HG02798 (cell line): ENCODE results near the gene MRPS33.
"Not testable (repeated sequence)": the region's sequence is repeated elsewhere in the genome, so short reads cannot be mapped to it uniquely, and the experiment has no call there.

ENCODE experiments used
- ATAC-seq: cut with Tn5 transposase; IDR thresholded peaks from one replicate; pipeline ENCODE4 v1.9.1; 2021; ENCODE audit warnings: mild to moderate bottlenecking; ENCODE audit not compliant: unreplicated experiment, poor library complexity

Gene MRPS33

GRCh38 chr7:141014524-141015395 lies at the start of gene MRPS33:
TSS of gene MRPS33 (minus strand) at chr7:141014952. CDS start at chr7:141010633, 4,319 bp downstream.
- peak; percentile 99 for ATAC-seq

DNA sequence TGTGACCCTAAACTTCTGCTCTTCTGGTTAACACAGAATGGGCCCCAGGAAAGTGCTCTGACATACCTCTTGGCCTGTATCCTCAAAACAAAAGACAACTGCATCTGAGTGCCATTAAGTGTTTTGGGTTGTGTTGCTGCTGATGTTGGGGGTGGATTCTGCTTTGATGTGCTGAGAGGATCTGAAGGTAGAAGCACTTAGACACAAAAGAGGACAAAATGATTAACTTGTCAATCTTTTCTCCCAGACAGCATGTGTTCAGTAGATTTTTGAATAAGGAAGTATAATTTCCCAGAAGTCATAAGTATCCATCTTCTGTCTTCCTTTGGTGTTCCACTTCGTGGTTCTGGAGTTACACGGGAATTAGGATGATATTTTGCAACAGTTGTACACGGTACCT lies 43.0 kb upstream of the MRPS33 start:
- no peak for ATAC-seq

GRCh38 chr7:141055146-141055545 lies 40.4 kb upstream of the MRPS33 start:
- no peak for ATAC-seq

DNA sequence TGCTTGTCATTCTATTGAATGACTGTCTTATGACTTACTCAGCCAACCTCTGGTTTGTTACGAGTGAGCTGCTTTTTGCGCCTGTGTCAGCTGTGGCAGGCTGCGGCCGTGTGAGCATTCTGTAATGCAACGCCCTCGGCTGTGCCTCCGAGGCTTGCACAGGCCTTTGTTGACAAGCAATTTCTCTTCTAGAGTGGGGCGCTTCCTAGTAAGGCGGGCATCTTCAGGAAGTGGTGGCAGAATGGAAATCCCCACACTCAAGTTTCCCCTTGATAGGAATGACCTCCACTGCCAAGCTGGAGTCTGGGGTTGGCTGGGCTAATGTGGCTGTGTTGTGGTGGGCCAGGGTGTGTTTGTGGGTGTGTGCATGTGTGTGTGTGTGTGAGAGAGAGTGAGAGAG lies 38.9 kb upstream of the MRPS33 start:
- ATAC-seq, result no peak

DNA sequence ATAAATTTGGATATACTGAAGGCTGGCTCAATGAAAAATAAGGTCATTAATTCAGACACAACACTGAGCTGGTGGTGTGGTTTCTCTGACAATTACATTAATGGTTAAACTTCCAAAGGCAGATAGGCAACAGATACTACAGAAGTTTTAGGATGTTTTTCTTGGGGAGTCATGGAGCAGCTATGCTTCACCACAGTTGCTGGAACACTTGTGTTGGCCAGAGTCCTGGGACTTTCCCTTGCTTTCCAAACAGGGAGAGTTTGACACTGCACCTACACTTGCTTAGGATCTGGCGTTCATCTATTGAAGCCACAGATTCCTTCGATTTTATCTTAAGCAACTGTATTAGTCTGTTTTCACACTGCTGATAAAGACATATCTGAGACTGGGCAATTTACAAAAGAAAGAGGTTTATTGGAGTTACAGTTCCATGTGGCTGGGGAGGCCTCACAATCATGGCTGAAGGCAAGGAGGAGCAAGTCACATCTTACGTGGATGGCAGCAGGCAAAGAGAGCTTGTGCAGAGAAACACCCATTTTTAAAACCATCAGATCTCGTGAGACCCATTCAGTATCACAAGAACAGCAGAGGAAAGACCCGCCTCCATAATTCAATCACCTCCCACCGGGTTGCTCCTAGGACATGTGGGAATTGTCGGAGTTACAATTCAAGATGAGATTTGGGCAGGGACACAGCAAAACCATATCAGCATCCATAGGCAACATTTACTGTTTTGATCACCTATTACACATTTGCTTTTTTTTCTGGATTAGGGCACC lies 31.3 kb upstream of the MRPS33 start:
- ATAC-seq, result no peak

DNA sequence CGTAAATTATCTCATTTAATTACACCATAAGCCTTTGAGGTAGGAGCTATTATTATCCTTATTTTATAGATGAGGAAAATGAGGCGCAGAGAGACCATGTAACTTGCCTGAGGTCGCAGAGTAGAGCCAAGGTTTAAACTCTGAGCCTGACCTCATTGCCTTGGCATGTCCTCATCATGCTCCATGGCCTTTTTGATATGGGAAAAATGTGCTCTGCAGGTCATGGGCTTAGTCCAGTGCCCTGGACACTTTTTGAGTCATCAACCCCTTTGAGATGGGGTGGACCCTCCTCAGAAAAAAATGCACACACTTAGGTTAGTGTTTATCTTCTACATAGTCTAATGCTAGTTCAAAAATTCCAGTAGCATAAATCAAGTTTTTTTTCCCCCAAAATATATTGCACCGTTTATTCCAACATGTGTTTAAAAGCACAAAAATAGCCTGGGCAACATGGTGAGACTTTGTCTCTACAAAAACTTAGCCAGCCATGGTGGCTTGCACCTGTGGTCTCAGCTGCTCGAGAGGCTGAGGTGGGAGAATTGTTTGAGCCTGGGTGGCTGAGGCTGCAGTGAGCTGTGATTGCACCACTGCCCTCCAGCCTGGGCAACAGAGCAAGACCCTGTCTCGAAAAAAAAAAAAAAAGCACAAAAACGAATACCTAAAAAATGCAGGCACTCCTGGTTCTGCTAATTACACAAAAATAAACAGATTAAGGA lies 30.5 kb upstream of the MRPS33 start:
- no peak for ATAC-seq

- ATAC-seq, result no peak
Measured at GRCh38 chr7:141043616-141044015, 28.9 kb upstream of the MRPS33 start.

- ATAC-seq, result no peak
Measured at GRCh38 chr7:141042222-141043193, 27.8 kb upstream of the MRPS33 start.

GRCh38 chr7:141039376-141039775 lies 24.6 kb upstream of the MRPS33 start:
- no peak for ATAC-seq

DNA sequence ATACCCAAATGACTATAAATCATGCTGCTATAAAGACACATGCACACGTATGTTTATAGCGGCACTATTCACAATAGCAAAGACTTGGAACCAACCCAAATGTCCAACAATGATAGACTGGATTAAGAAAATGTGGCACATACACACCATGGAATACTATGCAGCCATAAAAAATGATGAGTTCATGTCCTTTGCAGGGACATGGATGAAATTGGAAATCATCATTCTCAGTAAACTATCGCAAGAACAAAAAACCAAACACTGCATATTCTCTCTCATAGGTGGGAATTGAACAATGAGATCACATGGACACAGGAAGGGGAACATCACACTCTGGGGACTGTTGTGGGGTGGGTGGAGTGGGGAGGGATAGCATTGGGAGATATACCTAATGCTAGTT lies 23.3 kb upstream of the MRPS33 start:
- not testable (repeated sequence) for ATAC-seq

GRCh38 chr7:141032539-141033323 lies 18.0 kb upstream of the MRPS33 start:
- not testable (repeated sequence) for ATAC-seq

GRCh38 chr7:141028767-141029166 lies 14.0 kb upstream of the MRPS33 start:
- no peak for ATAC-seq

- no peak for ATAC-seq
Measured at GRCh38 chr7:141027043-141027442, 12.3 kb upstream of the MRPS33 start.

- no peak for ATAC-seq
Measured at GRCh38 chr7:141024668-141025067, 9.9 kb upstream of the MRPS33 start.

GRCh38 chr7:141023295-141023694 lies 8.5 kb upstream of the MRPS33 start:
- ATAC-seq, result no peak

GRCh38 chr7:141017555-141017954 lies 2.8 kb upstream of the MRPS33 start:
- no peak for ATAC-seq

DNA sequence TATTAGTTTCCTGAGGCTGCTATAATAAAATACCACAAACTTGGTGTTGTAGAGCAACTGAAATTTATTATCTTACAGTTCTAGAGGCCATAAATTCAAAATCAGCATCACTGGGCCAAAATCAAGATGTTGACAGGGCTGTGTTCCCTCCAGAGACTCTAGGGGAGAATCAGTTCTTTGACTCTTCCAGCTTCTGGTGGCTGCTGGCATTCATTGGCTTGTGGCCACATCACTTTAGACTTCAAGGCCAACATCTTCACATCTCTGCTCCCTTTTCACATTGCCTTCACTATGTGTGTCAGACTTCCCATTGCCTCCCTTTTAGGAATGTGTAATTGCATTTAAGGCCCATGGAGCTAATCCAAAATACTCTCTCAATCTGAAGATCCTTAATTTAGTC lies 1.6 kb upstream of the MRPS33 start:
- no peak for ATAC-seq

GRCh38 chr7:141014125-141014523 lies 628 bp downstream of the MRPS33 start:
- peak; percentile 1 for ATAC-seq

DNA sequence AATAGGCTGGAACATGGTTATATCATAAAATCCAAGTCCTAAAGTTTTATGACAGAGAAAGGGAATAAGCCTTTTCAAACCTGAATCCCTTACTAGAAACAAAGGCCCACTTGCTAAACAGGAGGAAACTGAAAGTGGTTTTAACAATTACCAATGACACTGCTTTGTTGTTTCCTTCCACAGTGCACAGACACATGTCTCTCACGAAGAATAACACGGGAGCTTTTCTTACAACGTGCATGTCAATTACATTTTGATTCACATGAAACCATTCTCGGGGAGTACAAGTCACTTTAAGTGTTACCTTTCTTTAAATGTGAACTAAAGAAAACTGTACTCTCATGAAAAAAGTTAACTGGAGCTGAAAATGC lies 1.4 kb downstream of the MRPS33 start:
- ATAC-seq, result no peak
